T-helper 1 cell (primary cell): ENCODE data around the gene CCSER1.
A peak's percentile ranks its signal among the peaks of the same experiment; 100 is the strongest.
"Not testable (repeated sequence)": the region's sequence is repeated elsewhere in the genome, so short reads cannot be mapped to it uniquely, and the experiment has no call there.

Source experiments
- DNase-seq, 5 donors: peaks; one replicate each; pipeline ENCODE4 v3.0.0-alpha.2; 2012 to 2020

The CCSER1 gene

GRCh38 chr4:90449626-90450025 is 322.4 kb downstream of the CCSER1 start:
- no peak for DNase-seq

- DNase-seq, result no peak
Measured at GRCh38 chr4:90456891-90457290, 329.7 kb downstream of the CCSER1 start.

GRCh38 chr4:90457817-90458216 is 330.6 kb downstream of the CCSER1 start:
- DNase-seq, result no peak

- DNase-seq, result no peak
Measured at GRCh38 chr4:90458576-90458975, 331.4 kb downstream of the CCSER1 start.

- no peak for DNase-seq
Measured at GRCh38 chr4:90474484-90474883, 347.3 kb downstream of the CCSER1 start.

- DNase-seq, result no peak
Measured at GRCh38 chr4:90476019-90476418, 348.8 kb downstream of the CCSER1 start.

GRCh38 chr4:90476586-90476985 is 349.4 kb downstream of the CCSER1 start:
- no peak for DNase-seq

GRCh38 chr4:90484894-90485293 is 357.7 kb downstream of the CCSER1 start:
- DNase-seq, result not testable (repeated sequence)

GRCh38 chr4:90486346-90486745 is 359.2 kb downstream of the CCSER1 start:
- DNase-seq, result peak in 1 of 5 donors; percentile 1

GRCh38 chr4:90495211-90495610 is 368.0 kb downstream of the CCSER1 start:
- DNase-seq, result no peak

- DNase-seq, result no peak
Measured at GRCh38 chr4:90495936-90496335, 368.7 kb downstream of the CCSER1 start.

- no peak for DNase-seq
Measured at GRCh38 chr4:90498175-90498574, 371.0 kb downstream of the CCSER1 start.

- no peak for DNase-seq
Measured at GRCh38 chr4:90503677-90504076, 376.5 kb downstream of the CCSER1 start.

GRCh38 chr4:90515191-90515590 is 388.0 kb downstream of the CCSER1 start:
- no peak for DNase-seq

GRCh38 chr4:90528551-90528950 is 401.4 kb downstream of the CCSER1 start:
- no peak for DNase-seq

- DNase-seq, result no peak
Measured at GRCh38 chr4:90536408-90536807, 409.2 kb downstream of the CCSER1 start.

- DNase-seq, result no peak
Measured at GRCh38 chr4:90537491-90537890, 410.3 kb downstream of the CCSER1 start.

- DNase-seq, result no peak
Measured at GRCh38 chr4:90540536-90540935, 413.3 kb downstream of the CCSER1 start.

- no peak for DNase-seq
Measured at GRCh38 chr4:90542216-90542615, 415.0 kb downstream of the CCSER1 start.

GRCh38 chr4:90543419-90544170 is 416.4 kb downstream of the CCSER1 start:
- no peak for DNase-seq

- no peak for DNase-seq
Measured at GRCh38 chr4:90544532-90545045, 417.4 kb downstream of the CCSER1 start.

- DNase-seq, result no peak
Measured at GRCh38 chr4:90545380-90545779, 418.2 kb downstream of the CCSER1 start.

GRCh38 chr4:90546114-90546513 is 418.9 kb downstream of the CCSER1 start:
- no peak for DNase-seq

GRCh38 chr4:90570615-90571014 is 443.4 kb downstream of the CCSER1 start:
- no peak for DNase-seq

GRCh38 chr4:90572996-90573395 is 445.8 kb downstream of the CCSER1 start:
- no peak for DNase-seq
